ENCODE results near the gene BCAS3. TPM values are rescaled to one million over a fixed set of nuclear protein-coding genes. Genes with fewer than 3 reads are reported as not detected.

The BCAS3 gene
- polyA plus RNA-seq, 3 donors: 10.3 to 19.1 (median 14.7) TPM

DNA sequence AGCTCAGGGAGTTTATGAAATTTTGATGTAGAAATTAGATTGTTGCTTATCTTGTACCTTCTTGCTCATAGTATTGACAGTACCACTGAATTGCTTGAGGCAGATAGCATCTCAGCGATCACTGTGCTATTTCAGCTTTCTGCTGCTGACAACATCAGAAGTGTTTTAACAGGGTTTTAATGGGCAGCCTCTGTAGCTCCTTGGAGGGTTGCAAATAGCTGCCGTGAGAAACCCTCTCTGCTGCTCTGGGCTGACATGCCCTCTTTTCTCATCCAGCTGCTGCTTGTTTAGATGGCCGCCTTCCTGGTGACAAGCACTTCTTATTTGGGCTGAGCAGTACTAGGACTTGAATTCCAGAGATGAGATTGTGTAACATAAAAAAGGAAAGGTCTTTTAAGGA lies 541.8 kb downstream of the BCAS3 start:
- H4K20me1 ChIP-seq (ENCODE audit: insufficient read depth, low read length): no peaks in the 10 kb centered on the region
- H3K36me3 ChIP-seq (replicated peaks in 1 of 2; ENCODE audit: control insufficient read depth in 1 of 2, insufficient read depth in 2 of 2, low read length in 2 of 2): no peaks in the 10 kb centered on the region
- no peaks in the 10 kb centered on the region for H3K9me3 ChIP-seq (replicated peaks in 1 of 2; ENCODE audit: control insufficient read depth in 1 of 2, insufficient read depth in 1 of 2, low read length in 2 of 2)
- TF ChIP-seq, protein P1, sequence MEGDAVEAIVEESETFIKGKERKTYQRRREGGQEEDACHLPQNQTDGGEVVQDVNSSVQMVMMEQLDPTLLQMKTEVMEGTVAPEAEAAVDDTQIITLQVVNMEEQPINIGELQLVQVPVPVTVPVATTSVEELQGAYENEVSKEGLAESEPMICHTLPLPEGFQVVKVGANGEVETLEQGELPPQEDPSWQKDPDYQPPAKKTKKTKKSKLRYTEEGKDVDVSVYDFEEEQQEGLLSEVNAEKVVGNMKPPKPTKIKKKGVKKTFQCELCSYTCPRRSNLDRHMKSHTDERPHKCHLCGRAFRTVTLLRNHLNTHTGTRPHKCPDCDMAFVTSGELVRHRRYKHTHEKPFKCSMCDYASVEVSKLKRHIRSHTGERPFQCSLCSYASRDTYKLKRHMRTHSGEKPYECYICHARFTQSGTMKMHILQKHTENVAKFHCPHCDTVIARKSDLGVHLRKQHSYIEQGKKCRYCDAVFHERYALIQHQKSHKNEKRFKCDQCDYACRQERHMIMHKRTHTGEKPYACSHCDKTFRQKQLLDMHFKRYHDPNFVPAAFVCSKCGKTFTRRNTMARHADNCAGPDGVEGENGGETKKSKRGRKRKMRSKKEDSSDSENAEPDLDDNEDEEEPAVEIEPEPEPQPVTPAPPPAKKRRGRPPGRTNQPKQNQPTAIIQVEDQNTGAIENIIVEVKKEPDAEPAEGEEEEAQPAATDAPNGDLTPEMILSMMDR (IDR thresholded peaks at IDR 0.05): no peak
- no peak for DNase-seq
- no peak overlapping the region for H2AFZ ChIP-seq (ENCODE audit: insufficient read depth, low read depth, low read length, poor library complexity, severe bottlenecking)
- peaks cover 32 to 42% of the 10 kb centered on the region in 2 donors for H3K4me1 ChIP-seq (ENCODE audit: control insufficient read depth in 1 of 2, insufficient read depth in 2 of 2, low read length in 2 of 2)
- H3K4me2 ChIP-seq (replicated peaks; ENCODE audit: extremely low read depth, low read length, poor library complexity, severe bottlenecking): no peak overlapping the region
- H3K4me3 Mint-ChIP-seq: no peak overlapping the region
- no peak overlapping the region for H3K4me3 ChIP-seq (replicated peaks in 1 of 3; ENCODE audit: low read depth in 2 of 3, low read length in 3 of 3)
- H3K9me3 Mint-ChIP-seq: peaks cover 0 to 1% (median 0%) of the 10 kb centered on the region in 7 donors
- H3K27ac Mint-ChIP-seq: peak overlapping the region in 2 of 7 donors; percentile 5 to 35
- WGBS (ENCODE audit: insufficient coverage): no CpG with 5 or more reads among the region's 3 CpGs
- peaks cover 3 to 4% of the 10 kb centered on the region in 2 donors for H3K36me3 Mint-ChIP-seq
- intact Hi-C loops (cut with micrococcal nuclease): no loop called here
- peaks cover 0 to 2% (median 1%) of the 10 kb centered on the region in 3 donors for H3K27me3 Mint-ChIP-seq (ENCODE audit: low read depth in 3 of 3)
- no peak overlapping the region for H3K9ac ChIP-seq (ENCODE audit: insufficient read depth, low read length, poor library complexity, severe bottlenecking)
- no peaks in the 10 kb centered on the region for H3K27me3 ChIP-seq (ENCODE audit: control insufficient read depth in 2 of 2, insufficient read depth in 2 of 2, low read length in 2 of 2)
- H3K79me2 ChIP-seq (ENCODE audit: insufficient read depth, low read length): no peaks in the 10 kb centered on the region
- no peak overlapping the region for H3K27ac ChIP-seq (ENCODE audit: low read depth in 1 of 2, low read length in 2 of 2)
- peaks cover 49% of the 10 kb centered on the region for H3K4me1 Mint-ChIP-seq

DNA sequence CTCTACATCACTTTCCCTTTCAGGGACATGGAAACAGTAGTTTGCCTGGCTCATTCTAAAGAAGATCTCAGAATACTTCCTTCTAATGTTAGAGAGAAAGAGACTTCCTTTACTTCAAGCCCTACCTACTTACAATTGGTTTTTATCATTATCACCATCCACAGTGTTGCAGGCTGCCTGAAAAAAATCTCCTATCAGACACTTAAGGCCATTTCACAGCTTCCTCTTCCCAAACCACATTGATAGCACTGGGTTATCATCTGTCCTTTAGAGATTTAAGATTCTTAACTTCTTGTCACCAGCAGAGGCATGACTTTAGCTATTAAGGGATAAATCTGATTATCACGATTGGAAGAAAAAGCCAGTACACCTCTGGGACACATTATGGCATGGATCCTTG lies 543.5 kb downstream of the BCAS3 start:
- intact Hi-C loops (cut with micrococcal nuclease): no loop called here
- no peak overlapping the region for H3K9ac ChIP-seq (ENCODE audit: insufficient read depth, low read length, poor library complexity, severe bottlenecking)
- no CpG with 5 or more reads among the region's 1 CpG for WGBS (ENCODE audit: insufficient coverage)

More for the DNA sequence above, 543.5 kb downstream of the BCAS3 start:
- Mint-ChIP-seq H3K27me3 (ENCODE audit: low read depth in 3 of 3) (peaks cover 0 to 2% (median 1%) of the 10 kb centered on the region in 3 donors), H3K9me3 (peaks cover 0 to 1% (median 0%) of the 10 kb centered on the region in 7 donors), H3K4me3 (peak overlapping the region in 1 of 2 donors; percentile 21), H3K4me1 (peaks cover 53% of the 10 kb centered on the region), H3K27ac (peak overlapping the region in 3 of 7 donors; percentile 46 to 72 (median 71)), H3K36me3 (peaks cover 3 to 4% of the 10 kb centered on the region in 2 donors)
- H2AFZ ChIP-seq (ENCODE audit: insufficient read depth, low read depth, low read length, poor library complexity, severe bottlenecking): no peak overlapping the region
- peak overlapping the region; percentile 29 for H3K4me2 ChIP-seq (replicated peaks; ENCODE audit: extremely low read depth, low read length, poor library complexity, severe bottlenecking)
- H3K27me3 ChIP-seq (ENCODE audit: control insufficient read depth in 2 of 2, insufficient read depth in 2 of 2, low read length in 2 of 2): no peaks in the 10 kb centered on the region
- H3K79me2 ChIP-seq (ENCODE audit: insufficient read depth, low read length): no peaks in the 10 kb centered on the region
- peaks cover 32 to 42% of the 10 kb centered on the region in 2 donors for H3K4me1 ChIP-seq (ENCODE audit: control insufficient read depth in 1 of 2, insufficient read depth in 2 of 2, low read length in 2 of 2)
- TF ChIP-seq, protein P1 (IDR thresholded peaks at IDR 0.05): no peak
- no peaks in the 10 kb centered on the region for H3K9me3 ChIP-seq (replicated peaks in 1 of 2; ENCODE audit: control insufficient read depth in 1 of 2, insufficient read depth in 1 of 2, low read length in 2 of 2)
- no peak overlapping the region for H3K27ac ChIP-seq (ENCODE audit: low read depth in 1 of 2, low read length in 2 of 2)
- no peaks in the 10 kb centered on the region for H3K36me3 ChIP-seq (replicated peaks in 1 of 2; ENCODE audit: control insufficient read depth in 1 of 2, insufficient read depth in 2 of 2, low read length in 2 of 2)
- H3K4me3 ChIP-seq (replicated peaks in 1 of 3; ENCODE audit: low read depth in 2 of 3, low read length in 3 of 3): peak overlapping the region in 1 of 3 experiments; percentile 4
- H4K20me1 ChIP-seq (ENCODE audit: insufficient read depth, low read length): no peaks in the 10 kb centered on the region
- peak in 1 of 3 donors; percentile 11 for DNase-seq

Measured in CD14-positive monocyte (primary cell).